IMR-90 (cell line): ENCODE data around the gene MS4A6A. TPM values are rescaled to one million over a fixed set of nuclear protein-coding genes. Genes with fewer than 3 reads are reported as not detected.

Source experiments
- ATAC-seq: fragments of 200-7000 bp; cut with Tn5 transposase; 2 replicates; pipeline ENCODE4 v1.9.1; 2020; ENCODE audit warnings: low read depth, mild to moderate bottlenecking, moderate library complexity
- BruUV-seq: library from RNA; stranded (reverse); fragments of 400-500 nt; replicated peaks from 2 replicates; lab custom pipeline; 2021; lab: Mats Ljungman, UMichigan
- CTCF ChIA-PET: fragments of 300-600 bp; formaldehyde crosslinking; extraction: SDS; loops from one replicate; lab custom pipeline; 2021; ENCODE audit warnings: antibody characterized with exemption; lab: Yijun Ruan, JAX
- POLR2A ChIA-PET: fragments of 300-600 bp; sonication (Branson Sonifier 250); formaldehyde crosslinking; loops from one replicate; lab custom pipeline; 2022; ENCODE audit warnings: antibody characterized with exemption; ENCODE audit not compliant: unreplicated experiment; lab: Charles Lee
- DNase-seq: peaks from one replicate; pipeline ENCODE4 v3.0.0; 2013
- H2AFZ ChIP-seq: replicated peaks from 2 replicates; pipeline ENCODE3; 2013; ENCODE audit warnings: low read length, mild to moderate bottlenecking; ENCODE audit not compliant: poor library complexity
- H2AK5ac ChIP-seq: 2 replicates; pipeline ENCODE4 v1.6.1; 2013; ENCODE audit warnings: low read depth, low read length, inconsistent platforms
- H2AK9ac ChIP-seq: replicated peaks from 2 replicates; pipeline ENCODE3; 2013; ENCODE audit warnings: mild to moderate bottlenecking, low read depth, low read length, moderate library complexity; ENCODE audit not compliant: poor library complexity
- H2BK120ac ChIP-seq: 2 replicates; pipeline ENCODE4 v1.6.1; 2013; ENCODE audit warnings: low read depth, low read length, inconsistent platforms
- H2BK15ac ChIP-seq: 3 replicates; pipeline ENCODE4 v1.6.1; 2013; ENCODE audit warnings: low read depth, low read length, inconsistent platforms
- H2BK20ac ChIP-seq: 2 replicates; pipeline ENCODE4 v1.6.1; 2013; ENCODE audit warnings: low read depth, mild to moderate bottlenecking, inconsistent platforms, low read length, moderate library complexity
- H2BK5ac ChIP-seq: 2 replicates; pipeline ENCODE4 v1.6.1; 2013; ENCODE audit warnings: mild to moderate bottlenecking, low read depth, low read length, inconsistent platforms; ENCODE audit not compliant: poor library complexity, severe bottlenecking
- H3K14ac ChIP-seq: replicated peaks from 2 replicates; pipeline ENCODE4 v1.6.1; 2013; ENCODE audit warnings: low read depth, low read length, inconsistent platforms
- H3K18ac ChIP-seq: 2 replicates; pipeline ENCODE4 v1.6.1; 2013; ENCODE audit warnings: low read depth, low read length, control low read depth
- H3K23ac ChIP-seq: 2 replicates; pipeline ENCODE4 v1.6.1; 2013; ENCODE audit warnings: low read depth, low read length, inconsistent platforms
- H3K27ac ChIP-seq: 2 replicates; pipeline ENCODE4 v1.5.1; 2013; ENCODE audit warnings: mild to moderate bottlenecking, control low read depth, low read length; ENCODE audit not compliant: insufficient read depth
- H3K27me3 ChIP-seq: 2 replicates; pipeline ENCODE4 v1.6.1; 2013; ENCODE audit warnings: low read length; ENCODE audit not compliant: control insufficient read depth, insufficient read depth
- H3K36me3 ChIP-seq: 2 replicates; pipeline ENCODE4 v1.6.1; 2013; ENCODE audit warnings: low read length, mixed read lengths; ENCODE audit not compliant: control insufficient read depth, insufficient read depth
- H3K4ac ChIP-seq: 2 replicates; pipeline ENCODE4 v1.6.1; 2013; ENCODE audit warnings: low read depth, low read length, inconsistent platforms
- H3K4me1 ChIP-seq: 2 replicates; pipeline ENCODE4 v1.6.1; 2013; ENCODE audit warnings: low read length, mixed read lengths; ENCODE audit not compliant: control insufficient read depth, insufficient read depth
- H3K4me2 ChIP-seq: 2 replicates; pipeline ENCODE4 v1.6.1; 2013; ENCODE audit warnings: low read depth, mild to moderate bottlenecking, control low read depth, low read length, moderate library complexity
- H3K4me3 ChIP-seq: 2 replicates; pipeline ENCODE4 v1.5.1; 2013; ENCODE audit warnings: low read depth, mild to moderate bottlenecking, control low read depth, low read length, moderate library complexity; ENCODE audit not compliant: insufficient read depth
- H3K56ac ChIP-seq: 2 replicates; pipeline ENCODE4 v1.6.1; 2013; ENCODE audit warnings: low read length, inconsistent platforms; ENCODE audit not compliant: insufficient read depth; ENCODE audit errors: extremely low read depth
- H3K79me1 ChIP-seq, 2 experiments: 2 replicates each; pipeline ENCODE4 v1.6.1; 2013; ENCODE audit warnings: low read length in 2 of 2, inconsistent platforms in 1 of 2, low read depth in 1 of 2
- H3K9ac ChIP-seq: 2 replicates; pipeline ENCODE4 v1.6.1; 2013; ENCODE audit warnings: low read depth, low read length, control low read depth
- H3K9me1 ChIP-seq: 2 replicates; pipeline ENCODE4 v1.6.1; 2013; ENCODE audit warnings: low read length, inconsistent platforms; ENCODE audit not compliant: insufficient read depth
- H3K9me3 ChIP-seq: 2 replicates; pipeline ENCODE4 v1.6.1; 2013; ENCODE audit warnings: low read length; ENCODE audit not compliant: control insufficient read depth, insufficient read depth
- H4K20me1 ChIP-seq: 2 replicates; pipeline ENCODE4 v1.6.1; 2013; ENCODE audit warnings: low read length, inconsistent platforms; ENCODE audit not compliant: insufficient read depth
- H4K5ac ChIP-seq: 2 replicates; pipeline ENCODE4 v1.6.1; 2013; ENCODE audit warnings: mild to moderate bottlenecking, low read depth, low read length, control low read depth
- H4K8ac ChIP-seq, 2 experiments: 2 replicates each; pipeline ENCODE4 v1.6.1; 2013; ENCODE audit warnings: low read depth in 2 of 2, low read length in 2 of 2, control low read depth in 1 of 2, inconsistent platforms in 1 of 2
- H4K91ac ChIP-seq: 2 replicates; pipeline ENCODE4 v1.6.1; 2013; ENCODE audit warnings: low read depth, low read length, inconsistent platforms; ENCODE audit not compliant: insufficient read depth
- ELK1 ChIP-seq: fragments of 150-350 bp; IDR thresholded peaks from 2 replicates; pipeline ENCODE4 v1.6.1; 2016; ENCODE audit warnings: low read depth, mild to moderate bottlenecking, low read length, moderate library complexity, borderline replicate concordance
- RAD21 ChIP-seq: IDR thresholded peaks from 2 replicates; pipeline ENCODE4 v1.6.1; 2012; ENCODE audit warnings: low read length, improper control_type of control experiment
- RCOR1 ChIP-seq: IDR thresholded peaks from 2 replicates; pipeline ENCODE4 v1.6.1; 2012; ENCODE audit warnings: mild to moderate bottlenecking, low read length, improper control_type of control experiment; ENCODE audit not compliant: insufficient replicate concordance
- WGBS, 2 experiments: methylation state at CpG; one replicate each; pipeline versions ENCODE4 v1.1.5 to v1.1.7; 2013; ENCODE audit warnings: missing lambda C conversion rate in 2 of 2; ENCODE audit not compliant: insufficient read length in 1 of 2; ENCODE audit errors: extremely low coverage in 2 of 2; 5-methylcytosine and 5-hydroxymethylcytosine counted together
- dilution Hi-C: fragments of 300-500 bp; cut with HindIII; formaldehyde crosslinking; loops from one replicate; pipeline ENCODE4 v1.14.3; 2018; ENCODE audit warnings: low sequenced_read_pairs; ENCODE audit not compliant: unreplicated experiment
- in situ Hi-C: fragments of 300-500 bp; cut with MboI; formaldehyde crosslinking; loops from 3 replicates; pipeline ENCODE4 v1.14.3; 2019; ENCODE audit warnings: low sequenced_read_pairs, inconsistent platforms, mixed read lengths
- intact Hi-C: fragments of 100-400 bp; cut with micrococcal nuclease; formaldehyde crosslinking; loops from 2 replicates; pipeline ENCODE4 v1.10.0; 2022
- polyA plus RNA-seq, 3 experiments: library from polyadenylated mRNA; depleted of rRNA; stranded (reverse); fragments of >200 nt; gene quantifications; 2 replicates each; pipeline ENCODE4 v1.2.3, GENCODE V29; 2012; ENCODE audit warnings: low replicate concordance in 1 of 3
- total RNA-seq: library from RNA; depleted of rRNA; stranded (reverse); fragments of >200 nt; gene quantifications from 2 replicates; pipeline ENCODE4 v1.2.3, GENCODE V29; 2012

Gene MS4A6A
- total and polyA plus RNA-seq, 2 of the 4 experiments (the other 2 are of a cell fraction): not detected

- no peak overlapping the region for H3K4me3 ChIP-seq
- dilution Hi-C loops (no loop called here), in situ Hi-C loops (no loop called here), intact Hi-C loops (no loop called here)
- no peak overlapping the region for H3K56ac ChIP-seq
- no peaks in the 10 kb centered on the region for H3K79me1 ChIP-seq
- no peak overlapping the region for H3K4ac ChIP-seq
- H3K18ac ChIP-seq: no peak overlapping the region
- no peaks in the 10 kb centered on the region for H3K36me3 ChIP-seq
- POLR2A ChIA-PET: no interaction called here
- no peak overlapping the region for H3K27ac ChIP-seq
- no peak overlapping the region for H3K9ac ChIP-seq
- H4K91ac ChIP-seq: no peak overlapping the region
- H2AK9ac ChIP-seq: no peak overlapping the region
- no peak overlapping the region for H2AK5ac ChIP-seq
- no TSS peak for BruUV-seq
- no peak overlapping the region for H4K8ac ChIP-seq
- no peaks in the 10 kb centered on the region for H3K9me1 ChIP-seq
- WGBS, 2 experiments: no CpG with 5 or more reads among the region's 2 CpGs
- no peak for ATAC-seq
- no peak overlapping the region for H3K14ac ChIP-seq
- no peak for DNase-seq
- no peak overlapping the region for H3K4me2 ChIP-seq
- H3K4me1 ChIP-seq: no peaks in the 10 kb centered on the region
- H2AFZ ChIP-seq: no peak overlapping the region
- TF ChIP-seq ELK1 (no peak), RCOR1 (no peak), RAD21 (no peak)
- H3K27me3 ChIP-seq: no peaks in the 10 kb centered on the region
- H4K20me1 ChIP-seq: no peaks in the 10 kb centered on the region
- no peak overlapping the region for H2BK20ac ChIP-seq
- H2BK5ac ChIP-seq: no peak overlapping the region
- 0 out of 2 replicates have a peak, but pooled peaks cover 1% of the 10 kb centered on the region for H3K9me3 ChIP-seq
- H2BK15ac ChIP-seq: no peak overlapping the region
- H4K5ac ChIP-seq: no peak overlapping the region
- CTCF ChIA-PET: no interaction called here
- no peak overlapping the region for H3K23ac ChIP-seq
- no peak overlapping the region for H2BK120ac ChIP-seq
Measured at GRCh38 chr11:60161107-60161506, 21.8 kb downstream of the MS4A6A start.
